GM21825 (cell line): ENCODE data around the gene SHISA6.

Experiments
- ATAC-seq: cut with Tn5 transposase; IDR thresholded peaks from one replicate; pipeline ENCODE4 v1.9.1; 2021; ENCODE audit warnings: mild to moderate bottlenecking, moderate library complexity; ENCODE audit not compliant: unreplicated experiment

Gene SHISA6

GRCh38 chr17:11340803-11341202 lies 99.8 kb downstream of the SHISA6 start:
- no peak for ATAC-seq

- ATAC-seq, result no peak
These were observed 101.1 kb downstream of the SHISA6 start for GRCh38 chr17:11342138-11342537.

- ATAC-seq, result no peak
These were observed 108.1 kb downstream of the SHISA6 start for GRCh38 chr17:11349106-11349505.

DNA sequence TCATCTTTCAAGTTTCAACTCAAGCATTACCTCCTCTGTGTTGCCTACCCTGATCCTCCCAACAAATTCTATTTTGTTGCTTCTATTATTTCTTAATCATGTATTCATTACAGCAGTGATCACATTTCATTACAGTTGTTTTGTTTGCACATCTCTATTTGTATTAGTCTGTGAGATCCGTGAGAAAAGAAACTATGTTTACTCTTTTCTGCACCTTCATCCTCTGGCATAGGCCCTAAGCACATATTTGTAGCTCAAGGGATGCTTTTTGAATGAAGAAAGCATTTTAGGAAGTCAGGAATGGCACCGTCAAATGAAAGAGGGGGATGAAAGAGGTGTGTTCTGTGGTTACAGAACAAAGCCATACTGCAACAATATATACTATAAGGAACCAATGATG lies 110.5 kb downstream of the SHISA6 start:
- ATAC-seq, result no peak

GRCh38 chr17:11353601-11354000 lies 112.6 kb downstream of the SHISA6 start:
- no peak for ATAC-seq

- no peak for ATAC-seq
These were observed 115.4 kb downstream of the SHISA6 start for GRCh38 chr17:11356371-11356770.

- no peak for ATAC-seq
These were observed 122.6 kb downstream of the SHISA6 start for GRCh38 chr17:11363565-11364117.

DNA sequence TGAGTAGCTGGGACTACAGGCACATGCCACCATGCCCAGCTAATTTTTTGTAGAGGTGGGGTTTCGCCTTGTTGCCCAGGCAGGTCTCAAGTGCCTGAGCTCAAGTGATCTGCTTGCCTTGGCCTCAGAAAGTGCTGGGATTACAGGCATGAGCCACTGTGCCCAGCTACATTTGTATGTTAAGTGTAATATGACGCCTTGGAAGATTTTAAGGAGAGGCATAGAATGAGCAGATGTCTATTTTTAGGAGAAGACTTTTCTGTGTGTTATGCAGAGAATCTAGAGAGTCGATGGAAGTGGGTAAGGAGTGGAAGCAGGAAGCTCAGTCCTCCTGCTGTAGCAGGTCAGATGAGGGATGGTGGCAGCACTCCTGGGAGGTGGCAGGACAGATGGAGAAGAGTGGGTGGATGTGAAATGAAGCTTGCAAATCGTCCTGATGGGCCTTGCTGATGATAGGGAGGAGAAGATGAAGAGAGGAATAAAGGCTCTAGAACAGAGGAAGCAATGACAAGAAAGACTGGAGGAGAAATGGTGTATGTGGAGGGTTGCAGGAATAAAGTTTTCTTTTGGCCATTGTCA lies 125.3 kb downstream of the SHISA6 start:
- ATAC-seq, result no peak

- ATAC-seq, result no peak
These were observed 128.6 kb downstream of the SHISA6 start for GRCh38 chr17:11369575-11369974.

DNA sequence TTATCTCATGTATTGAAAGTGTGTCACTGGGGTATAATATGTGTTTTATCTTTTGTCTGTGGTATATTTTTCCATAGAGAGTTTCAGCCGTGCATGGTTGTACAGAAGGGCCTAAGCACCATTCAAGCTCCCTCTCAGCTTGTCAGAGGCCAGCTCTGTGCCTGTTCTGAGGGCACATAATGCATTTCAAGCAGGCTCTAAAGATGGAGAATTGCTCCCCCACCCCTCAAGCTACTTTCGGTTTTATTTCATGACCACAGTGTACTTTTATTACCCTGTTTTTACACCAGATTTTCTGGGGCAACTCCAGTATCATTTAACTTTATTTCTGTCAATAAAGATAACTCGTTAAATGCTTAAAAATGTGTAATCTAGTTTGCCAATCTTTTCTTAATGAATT lies 131.7 kb downstream of the SHISA6 start:
- no peak for ATAC-seq

DNA sequence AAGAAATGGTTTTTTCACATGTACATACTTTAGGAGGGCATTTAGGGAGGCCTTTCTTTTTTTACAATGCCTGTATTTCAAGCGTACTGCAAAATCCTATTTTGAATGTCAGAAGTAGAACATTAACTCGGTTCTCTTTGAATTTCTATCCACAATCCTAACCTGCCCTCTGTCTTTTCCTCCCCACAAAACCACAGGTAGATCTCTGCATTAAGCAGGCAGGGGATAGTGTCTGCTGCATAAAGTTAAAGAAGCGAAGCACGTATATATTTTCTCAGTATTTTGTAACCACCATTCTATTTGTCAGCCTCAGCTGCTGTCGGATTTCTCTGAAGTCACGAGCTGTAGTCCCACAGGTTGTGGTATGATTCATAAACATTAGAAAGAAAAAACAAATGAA lies 137.5 kb downstream of the SHISA6 start:
- no peak for ATAC-seq

DNA sequence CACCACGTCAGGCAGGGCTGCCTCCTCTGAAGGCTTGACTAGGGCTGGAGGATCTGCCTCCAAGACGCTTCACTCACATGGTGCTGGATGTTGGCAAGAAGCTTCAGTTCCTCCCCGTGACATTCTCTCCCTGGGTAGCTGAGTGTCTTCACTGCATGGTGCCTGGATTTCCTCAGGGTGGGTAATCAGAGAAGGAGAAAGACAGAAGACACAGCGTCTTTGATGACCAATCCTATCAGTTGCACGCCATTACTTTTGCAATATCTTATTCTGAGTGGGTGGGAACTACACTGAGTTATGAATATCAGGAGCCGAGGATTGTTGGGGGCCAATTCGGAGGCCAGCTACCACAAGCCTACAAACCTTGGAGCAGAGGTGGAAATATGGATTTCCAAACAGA lies 139.7 kb downstream of the SHISA6 start:
- ATAC-seq, result no peak

- no peak for ATAC-seq
These were observed 142.1 kb downstream of the SHISA6 start for GRCh38 chr17:11383157-11383556.

DNA sequence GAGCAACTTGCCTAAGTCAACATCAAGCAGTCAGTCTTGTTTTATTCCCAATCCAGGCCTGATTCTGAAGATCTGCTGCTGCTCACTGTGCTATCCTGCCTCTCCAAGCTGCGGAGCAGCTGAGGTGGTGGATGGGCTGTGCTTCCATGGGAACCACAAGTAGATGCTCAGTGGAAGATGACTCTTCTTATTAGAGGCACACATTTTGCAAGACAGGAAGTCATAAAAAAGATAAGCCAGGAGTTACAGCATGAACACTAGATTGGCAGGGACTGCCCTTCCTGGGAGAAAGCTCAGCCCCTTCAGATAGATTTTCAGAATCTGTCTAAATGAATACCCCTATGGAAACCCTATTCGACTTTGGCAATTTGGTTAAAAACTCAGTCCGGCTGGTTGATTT lies 143.1 kb downstream of the SHISA6 start:
- ATAC-seq, result no peak

- ATAC-seq, result no peak
These were observed 146.6 kb downstream of the SHISA6 start for GRCh38 chr17:11387610-11388009.

GRCh38 chr17:11388054-11388453 lies 147.0 kb downstream of the SHISA6 start:
- ATAC-seq, result no peak

- no peak for ATAC-seq
These were observed 148.6 kb downstream of the SHISA6 start for GRCh38 chr17:11389583-11389982.

DNA sequence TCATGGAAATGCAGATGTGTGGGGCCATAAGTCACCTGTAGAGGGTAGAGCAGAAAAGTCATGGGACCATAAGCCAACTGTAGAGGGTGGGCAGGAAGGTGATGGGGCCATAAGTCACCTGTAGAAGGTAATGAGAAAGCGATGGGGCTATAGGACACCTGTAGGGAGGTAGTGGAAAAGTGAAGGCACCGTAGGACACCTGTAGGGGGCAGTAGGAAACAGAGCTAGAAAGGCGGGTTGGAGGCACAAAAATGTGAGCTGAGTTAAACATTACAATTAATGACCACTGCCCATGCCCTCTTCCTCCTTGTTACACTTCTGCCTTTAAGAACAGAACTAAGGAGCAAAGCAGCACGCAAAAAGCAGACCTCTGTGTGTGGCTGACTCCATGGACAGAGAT lies 150.1 kb downstream of the SHISA6 start:
- ATAC-seq, result no peak

DNA sequence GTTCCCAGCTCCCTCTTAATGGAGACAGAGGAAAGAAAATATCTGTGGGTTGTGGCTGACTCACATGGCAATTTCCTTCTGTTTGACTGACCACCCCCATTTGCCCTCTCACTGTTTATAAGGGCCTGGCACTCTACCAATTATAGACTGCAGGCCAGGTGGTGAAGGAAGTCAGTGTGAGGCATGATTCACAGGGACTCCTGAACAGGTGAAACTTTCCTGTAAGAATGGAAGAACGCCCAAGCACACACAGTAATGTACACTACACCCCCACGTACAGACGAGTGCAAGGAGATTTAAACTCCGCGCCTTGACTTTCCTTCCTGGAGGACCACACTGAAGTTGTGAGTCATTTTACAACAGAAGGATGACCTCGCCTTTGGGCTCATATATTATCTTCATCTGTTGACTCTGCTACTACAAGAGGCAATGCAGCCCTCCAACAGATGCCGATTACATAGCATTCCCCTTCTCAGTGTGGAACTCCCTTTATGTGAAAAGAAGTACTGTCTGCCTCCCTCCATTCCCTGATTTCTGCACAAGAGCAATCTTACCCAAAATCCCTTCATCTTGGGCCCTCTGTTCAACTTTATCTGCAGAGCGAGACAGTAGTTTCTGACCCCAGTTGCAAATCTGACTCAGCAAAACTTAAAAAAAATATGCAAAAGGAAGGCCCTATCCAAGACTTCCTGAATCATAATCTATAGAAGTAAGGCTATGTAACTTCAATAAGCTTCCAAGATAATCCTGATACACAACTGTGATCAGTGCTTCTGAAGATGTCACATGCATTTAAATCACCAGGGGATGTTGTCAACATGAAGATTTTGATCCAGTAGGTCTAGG lies 163.6 kb downstream of the SHISA6 start:
- ATAC-seq, result no peak

GRCh38 chr17:11406716-11407115 lies 165.7 kb downstream of the SHISA6 start:
- no peak for ATAC-seq

DNA sequence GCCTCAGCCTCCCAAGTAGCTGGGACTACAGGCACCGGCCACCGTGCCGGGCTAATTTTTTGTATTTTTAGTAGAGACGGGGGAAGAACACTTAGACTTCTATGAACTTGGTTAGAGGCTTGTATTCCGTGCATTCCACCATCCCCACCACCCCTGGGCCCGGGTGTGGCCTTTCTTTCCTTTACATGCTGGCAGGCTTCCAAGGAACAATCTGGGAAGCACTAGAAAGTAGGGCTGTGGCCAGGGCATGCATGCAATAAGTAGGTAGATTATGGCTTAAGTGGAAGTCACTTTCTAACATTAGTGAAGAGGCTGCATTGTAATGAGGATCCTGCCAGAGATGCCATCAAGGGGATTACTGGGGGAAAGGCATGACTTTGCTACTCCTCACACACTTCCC lies 171.6 kb downstream of the SHISA6 start:
- ATAC-seq, result no peak

DNA sequence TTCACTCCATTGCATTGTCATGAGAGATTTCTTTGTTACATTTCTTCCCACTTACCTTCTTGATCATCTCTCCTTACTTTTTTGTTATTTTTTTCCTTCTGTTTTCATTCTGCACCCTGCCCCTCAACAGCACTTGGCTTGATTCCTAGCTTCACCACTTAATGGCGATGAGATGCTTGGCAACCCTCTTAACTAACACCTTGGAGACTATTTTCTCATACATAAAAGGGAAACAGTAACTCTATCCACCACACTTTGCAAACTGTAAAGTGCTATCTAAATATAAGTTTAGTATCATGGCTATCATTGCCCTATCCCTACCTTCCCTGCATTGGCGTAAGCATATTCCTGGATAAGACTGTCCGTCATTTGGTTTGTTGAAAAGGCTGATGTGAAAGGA lies 177.3 kb downstream of the SHISA6 start:
- no peak for ATAC-seq
